ENCODE data around the gene ZNF816.
"Not testable (repeated sequence)": the region's sequence is repeated elsewhere in the genome, so short reads cannot be mapped to it uniquely, and the experiment has no call there.

ZNF816 gene

DNA sequence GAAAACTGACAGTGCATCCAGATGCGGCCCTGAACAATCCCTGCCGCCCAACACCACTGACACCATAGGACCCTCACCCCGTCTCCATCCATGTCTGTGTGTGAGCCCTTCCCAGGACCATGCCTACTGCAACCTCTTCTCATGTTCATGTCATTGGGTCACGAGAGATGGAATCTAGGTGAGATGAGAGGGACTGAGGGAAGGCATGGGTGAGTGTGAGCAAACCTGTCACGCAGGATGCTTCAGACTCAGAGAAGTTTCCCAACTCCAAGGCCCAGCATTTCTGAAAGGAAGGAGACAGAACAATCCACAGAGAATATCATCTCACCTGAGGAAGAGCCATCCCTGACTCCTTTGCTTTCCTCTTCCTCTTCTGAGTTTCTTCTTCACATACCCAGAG is 45.1 kb downstream of the ZNF816 start:
- no peak for DNase-seq (ENCODE audit: low spot score)
- TF ChIP-seq, protein P1, sequence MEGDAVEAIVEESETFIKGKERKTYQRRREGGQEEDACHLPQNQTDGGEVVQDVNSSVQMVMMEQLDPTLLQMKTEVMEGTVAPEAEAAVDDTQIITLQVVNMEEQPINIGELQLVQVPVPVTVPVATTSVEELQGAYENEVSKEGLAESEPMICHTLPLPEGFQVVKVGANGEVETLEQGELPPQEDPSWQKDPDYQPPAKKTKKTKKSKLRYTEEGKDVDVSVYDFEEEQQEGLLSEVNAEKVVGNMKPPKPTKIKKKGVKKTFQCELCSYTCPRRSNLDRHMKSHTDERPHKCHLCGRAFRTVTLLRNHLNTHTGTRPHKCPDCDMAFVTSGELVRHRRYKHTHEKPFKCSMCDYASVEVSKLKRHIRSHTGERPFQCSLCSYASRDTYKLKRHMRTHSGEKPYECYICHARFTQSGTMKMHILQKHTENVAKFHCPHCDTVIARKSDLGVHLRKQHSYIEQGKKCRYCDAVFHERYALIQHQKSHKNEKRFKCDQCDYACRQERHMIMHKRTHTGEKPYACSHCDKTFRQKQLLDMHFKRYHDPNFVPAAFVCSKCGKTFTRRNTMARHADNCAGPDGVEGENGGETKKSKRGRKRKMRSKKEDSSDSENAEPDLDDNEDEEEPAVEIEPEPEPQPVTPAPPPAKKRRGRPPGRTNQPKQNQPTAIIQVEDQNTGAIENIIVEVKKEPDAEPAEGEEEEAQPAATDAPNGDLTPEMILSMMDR (IDR thresholded peaks at IDR 0.05; ENCODE audit: extremely low read depth, missing control alignments): no peak

DNA sequence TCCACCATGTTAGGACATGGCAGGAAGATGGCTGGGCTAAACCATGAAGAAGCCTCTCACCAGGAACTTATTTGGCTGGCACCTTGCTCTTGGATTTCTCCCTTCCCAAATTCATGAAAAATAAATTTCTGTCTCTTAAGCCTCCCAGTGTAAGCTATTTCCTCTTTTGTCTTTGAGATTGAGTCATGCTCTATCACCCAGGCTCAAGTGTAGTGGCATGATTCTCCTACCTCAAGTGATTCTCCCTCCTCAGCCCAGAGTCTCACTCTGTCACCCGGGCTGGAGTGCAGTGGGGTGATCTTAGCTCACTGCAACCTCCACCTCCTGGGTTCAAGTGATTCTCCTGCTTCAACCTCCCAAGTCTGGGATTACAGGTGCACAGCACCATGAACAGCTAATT is 52.0 kb downstream of the ZNF816 start:
- TF ChIP-seq, protein P1 (IDR thresholded peaks at IDR 0.05; ENCODE audit: extremely low read depth, missing control alignments): no peak
- no peak for DNase-seq (ENCODE audit: low spot score)

DNA sequence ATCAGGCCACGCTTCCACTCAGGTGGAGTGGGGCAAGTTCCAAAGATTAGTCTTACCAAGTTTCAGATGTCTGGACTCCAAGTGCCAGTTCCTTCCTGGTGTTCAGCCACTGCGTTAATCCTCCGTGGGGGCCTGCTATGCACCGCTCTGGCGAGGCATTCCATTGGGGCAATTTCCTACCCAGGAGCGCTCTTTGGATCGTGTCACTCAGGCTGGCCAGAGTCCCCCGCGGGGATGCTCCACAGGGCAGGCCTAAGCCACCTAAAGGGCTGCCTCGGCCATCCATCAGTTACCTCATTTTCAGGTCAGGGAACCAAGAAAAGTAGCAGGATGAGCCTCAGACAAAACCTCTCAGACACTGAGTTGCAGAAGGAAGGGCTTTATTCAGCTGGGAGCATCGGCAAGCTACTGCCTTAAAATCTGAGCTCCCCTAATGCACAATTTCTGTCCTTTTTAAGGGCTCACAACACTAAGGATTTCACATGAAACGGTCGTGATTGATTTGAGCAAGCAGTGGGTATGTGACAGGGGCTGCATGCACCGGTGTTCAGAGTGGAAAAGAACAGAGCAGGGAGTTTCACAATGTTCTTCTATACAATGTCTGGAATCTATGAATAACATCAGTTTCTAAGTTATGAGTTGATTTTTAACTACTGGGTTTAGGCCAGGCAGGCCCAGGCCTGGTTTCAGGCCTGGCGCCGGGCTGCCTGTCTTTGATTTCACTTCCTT is 58.5 kb downstream of the ZNF816 start:
- DNase-seq (ENCODE audit: low spot score): not testable (repeated sequence)

DNA sequence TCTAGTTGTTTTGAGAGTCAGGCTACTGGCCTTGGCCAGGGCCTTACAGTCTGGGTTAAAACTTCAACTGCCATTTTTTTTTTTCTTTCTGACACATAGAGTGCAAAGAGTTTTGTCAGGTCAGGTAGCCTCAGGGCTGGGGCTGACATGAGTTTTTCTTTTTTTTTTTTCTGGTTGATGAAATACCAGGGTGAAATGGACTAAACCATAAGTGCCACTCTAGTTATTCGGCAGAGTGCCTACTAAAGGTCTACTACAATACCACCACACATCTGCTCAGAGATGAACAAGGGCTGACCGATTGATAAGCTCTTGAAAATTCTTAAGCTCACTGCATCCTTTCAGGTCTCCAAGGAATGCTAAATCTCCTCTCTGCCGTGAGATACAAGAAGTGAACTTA is 60.8 kb downstream of the ZNF816 start:
- DNase-seq (ENCODE audit: low spot score): no peak
- TF ChIP-seq, protein P1 (IDR thresholded peaks at IDR 0.05; ENCODE audit: extremely low read depth, missing control alignments): no peak
